HepG2 (cell line): ENCODE results near the gene GLB1L. TPM values are rescaled to one million over a fixed set of nuclear protein-coding genes. Genes with fewer than 3 reads are reported as not detected.
A peak's percentile ranks its signal among the peaks of the same experiment; 100 is the strongest.

Source experiments
- FOXP4 ChIP-seq: sonication (generic); formaldehyde crosslinking; IDR thresholded peaks from 2 replicates; pipeline ENCODE4 v1.4.0; 2020; ENCODE audit warnings: missing genetic modification reagents
- HDAC1 ChIP-seq: sonication (generic); formaldehyde crosslinking; IDR thresholded peaks from 2 replicates; pipeline ENCODE4 v1.5.1; 2020; ENCODE audit warnings: mild to moderate bottlenecking, missing genetic modification reagents
- HOMEZ ChIP-seq: IDR thresholded peaks from 2 replicates; pipeline ENCODE4 v1.6.1; 2016; ENCODE audit warnings: low read depth
- MZF1 ChIP-seq: sonication (generic); formaldehyde crosslinking; IDR thresholded peaks from 2 replicates; pipeline ENCODE4 v1.8.1; 2023; ENCODE audit warnings: mild to moderate bottlenecking, missing genetic modification reagents, borderline replicate concordance
- NFKB2 ChIP-seq: sonication (generic); formaldehyde crosslinking; IDR thresholded peaks from 2 replicates; pipeline ENCODE4 v1.4.0; 2020; ENCODE audit warnings: missing genetic modification reagents, borderline replicate concordance
- NFYC ChIP-seq: IDR thresholded peaks from 2 replicates; pipeline ENCODE4 v1.6.1; 2016; ENCODE audit warnings: missing genetic modification reagents, missing compliant biosample characterization
- TBX3 ChIP-seq: fragments of 450-650 bp; IDR thresholded peaks from 2 replicates; pipeline ENCODE4 v1.6.1; 2017; ENCODE audit warnings: antibody characterized with exemption, mild to moderate bottlenecking, inconsistent platforms, borderline replicate concordance
- TFE3 ChIP-seq: IDR thresholded peaks from 2 replicates; pipeline ENCODE4 v1.6.1; 2016
- ZEB1 ChIP-seq: IDR thresholded peaks from 2 replicates; pipeline ENCODE4 v1.6.1; 2012; ENCODE audit warnings: mild to moderate bottlenecking, low read depth, inconsistent platforms; ENCODE audit not compliant: insufficient replicate concordance
- ZMAT5 ChIP-seq: sonication (generic); formaldehyde crosslinking; IDR thresholded peaks from 2 replicates; pipeline ENCODE4 v1.5.0; 2020; ENCODE audit warnings: mild to moderate bottlenecking, low read depth, missing genetic modification reagents, borderline replicate concordance
- ZNF142 ChIP-seq: sonication (generic); formaldehyde crosslinking; IDR thresholded peaks from 2 replicates; pipeline ENCODE4 v1.4.0; 2020; ENCODE audit warnings: missing genetic modification reagents
- ZNF431 ChIP-seq: sonication (generic); formaldehyde crosslinking; IDR thresholded peaks from 2 replicates; pipeline ENCODE4 v1.9.0; 2022; ENCODE audit warnings: missing genetic modification reagents, low read depth, mild to moderate bottlenecking, borderline replicate concordance
- ZNF552 ChIP-seq: sonication (generic); formaldehyde crosslinking; IDR thresholded peaks from 2 replicates; pipeline ENCODE4 v1.9.0; 2022; ENCODE audit warnings: missing genetic modification reagents, mild to moderate bottlenecking, borderline replicate concordance
- ZNF607 ChIP-seq: sonication (generic); formaldehyde crosslinking; IDR thresholded peaks from 2 replicates; pipeline ENCODE4 v1.5.1; 2020; ENCODE audit warnings: missing genetic modification reagents, mild to moderate bottlenecking, borderline replicate concordance
- polyA plus RNA-seq, 8 experiments: library from polyadenylated mRNA; depleted of rRNA in 3 of 8; stranded (reverse) in 7 of 8; unstranded in 1 of 8; fragments of >200 nt; fragmentation: Illumina TruSeq in 4 of 8; extraction: Trizol in 4 of 8; gene quantifications; 2 replicates each; pipeline versions ENCODE4 v1.2.1 to v1.2.3, GENCODE V29; 2011 to 2016; ENCODE audit warnings: low read depth in 4 of 8, missing spikeins in 1 of 8, mixed read lengths in 1 of 8; ENCODE audit not compliant: insufficient read depth in 1 of 8
- total RNA-seq, 5 experiments: library from RNA; depleted of rRNA; stranded (reverse); fragments of >200 nt; fragmentation: Illumina TruSeq; extraction: Trizol; gene quantifications; 2 replicates each; pipeline ENCODE4 v1.2.3, GENCODE V29; 2016; ENCODE audit warnings: low read depth in 1 of 5

Gene GLB1L
- total and polyA plus RNA-seq, 2 of the 13 experiments (the other 11 are each of a cell fraction or from before 2014, with no cell fraction given): 6.8 to 7.3 TPM

GRCh38 chr2:219218732-219219701 lies 26.2 kb downstream of the GLB1L start, which contains the start of gene ABCB6 (continued):
- peak; percentile 77 for TF ChIP-seq FOXP4 (CRISPR knock-in tag)
- no peak for TF ChIP-seq ZMAT5 (CRISPR knock-in tag)
- no peak; the same call in 1 of the 2 replicates for TF ChIP-seq MZF1 (CRISPR knock-in tag)
- TF ChIP-seq ZNF552 (CRISPR knock-in tag): peak; percentile 51; the same call in 1 of the 2 replicates
- peak; percentile 49; the same call in 1 of the 2 replicates for TF ChIP-seq HOMEZ (CRISPR knock-in tag)
- TF ChIP-seq HDAC1 (CRISPR knock-in tag): peak; percentile 95
- peak; percentile 89; the same call in 1 of the 2 replicates for TF ChIP-seq NFKB2 (CRISPR knock-in tag)
- TF ChIP-seq NFYC (CRISPR knock-in tag): peak; percentile 84
- no peak; the same call in 1 of the 2 replicates for TF ChIP-seq ZNF607 (CRISPR knock-in tag)
- peak; percentile 33; the same call in 1 of the 2 replicates for TF ChIP-seq TBX3
- TF ChIP-seq TFE3 (CRISPR knock-in tag): peak; percentile 70
- no peak for TF ChIP-seq ZNF142 (CRISPR knock-in tag)
- no peak for TF ChIP-seq ZEB1
- TF ChIP-seq ZNF431 (CRISPR knock-in tag): peak; percentile 74; the same call in 1 of the 2 replicates
